Stimulated activated CD8-positive, alpha-beta memory T cell treated with anti-CD3 and anti-CD28 coated beads, Interleukin-12 subunit alpha, Interleukin-12 subunit beta, amount 100 ng/mL, for 24 hours (primary cell): ENCODE measurements around the gene TARS2.

Experiments
- DNase-seq: peaks from one replicate; pipeline ENCODE4 v3.0.0-alpha.2; 2020; ENCODE audit errors: extremely low read depth

Gene TARS2, protein sequence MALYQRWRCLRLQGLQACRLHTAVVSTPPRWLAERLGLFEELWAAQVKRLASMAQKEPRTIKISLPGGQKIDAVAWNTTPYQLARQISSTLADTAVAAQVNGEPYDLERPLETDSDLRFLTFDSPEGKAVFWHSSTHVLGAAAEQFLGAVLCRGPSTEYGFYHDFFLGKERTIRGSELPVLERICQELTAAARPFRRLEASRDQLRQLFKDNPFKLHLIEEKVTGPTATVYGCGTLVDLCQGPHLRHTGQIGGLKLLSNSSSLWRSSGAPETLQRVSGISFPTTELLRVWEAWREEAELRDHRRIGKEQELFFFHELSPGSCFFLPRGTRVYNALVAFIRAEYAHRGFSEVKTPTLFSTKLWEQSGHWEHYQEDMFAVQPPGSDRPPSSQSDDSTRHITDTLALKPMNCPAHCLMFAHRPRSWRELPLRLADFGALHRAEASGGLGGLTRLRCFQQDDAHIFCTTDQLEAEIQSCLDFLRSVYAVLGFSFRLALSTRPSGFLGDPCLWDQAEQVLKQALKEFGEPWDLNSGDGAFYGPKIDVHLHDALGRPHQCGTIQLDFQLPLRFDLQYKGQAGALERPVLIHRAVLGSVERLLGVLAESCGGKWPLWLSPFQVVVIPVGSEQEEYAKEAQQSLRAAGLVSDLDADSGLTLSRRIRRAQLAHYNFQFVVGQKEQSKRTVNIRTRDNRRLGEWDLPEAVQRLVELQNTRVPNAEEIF

DNA sequence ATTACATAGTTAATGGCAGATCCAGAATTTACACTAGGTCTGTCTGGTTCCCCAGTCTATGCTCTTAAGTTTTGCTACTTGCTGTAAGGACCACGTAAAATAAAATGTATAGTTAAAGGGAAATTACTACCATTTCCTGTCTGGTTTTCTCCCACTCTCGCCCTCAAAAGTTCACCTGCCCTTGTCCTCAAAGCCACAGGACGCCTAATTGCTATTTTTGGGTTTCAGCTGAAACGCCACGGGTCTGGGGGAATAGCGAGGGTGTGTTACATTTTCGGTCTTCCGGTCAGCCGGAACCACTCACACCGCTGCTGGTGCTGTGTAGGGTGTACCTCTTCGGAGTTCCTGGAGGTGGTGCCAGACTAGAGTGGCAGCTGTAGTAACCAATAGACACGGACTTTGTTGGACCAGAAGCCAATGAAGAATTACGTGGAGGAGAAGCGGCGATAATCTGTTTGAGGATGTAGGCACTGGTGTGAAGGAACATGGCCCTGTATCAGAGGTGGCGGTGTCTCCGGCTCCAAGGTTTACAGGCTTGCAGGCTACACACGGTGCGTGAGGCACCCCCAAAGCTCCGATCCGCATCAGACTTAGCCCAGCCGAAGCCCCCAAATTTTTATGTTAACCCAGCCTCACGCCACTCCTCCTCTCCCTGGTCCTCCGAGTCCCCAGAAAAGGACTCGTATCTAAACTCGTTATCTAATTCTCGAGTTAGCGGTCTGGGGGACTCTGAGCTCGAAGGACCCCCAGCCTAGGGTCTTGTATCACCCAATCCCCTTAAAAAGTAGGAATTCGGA is at the start of gene TARS2:
Gene TARS2 (plus strand): TSS at position 454 of the 797 bp plus-strand sequence. CDS start 32 bp downstream, at position 486.
- DNase-seq, result peak; percentile 80

DNA sequence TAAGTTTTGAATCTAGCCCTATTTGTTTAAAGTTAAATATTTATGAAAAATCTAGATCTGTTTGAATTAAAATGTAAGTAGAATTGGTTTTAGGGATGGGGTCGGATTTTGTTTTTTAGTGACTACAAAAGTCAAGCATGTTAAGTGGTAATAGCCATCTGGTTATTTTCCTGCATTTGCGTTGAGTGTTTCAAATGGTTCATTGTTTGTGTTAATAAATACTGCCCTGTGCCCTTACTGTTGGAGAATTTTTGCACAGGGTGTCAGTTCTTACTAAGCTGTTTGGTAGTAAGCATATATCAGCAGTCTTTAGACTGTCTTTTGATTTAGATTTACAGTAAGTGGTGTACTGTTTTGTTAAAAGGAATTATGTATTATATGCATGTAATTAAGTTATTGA is 46.1 kb upstream of the TARS2 start:
- no peak for DNase-seq

GRCh38 chr1:150444232-150444631 is 43.0 kb upstream of the TARS2 start:
- no peak for DNase-seq

GRCh38 chr1:150456146-150456647 is 31.0 kb upstream of the TARS2 start:
- DNase-seq, result no peak

- DNase-seq, result peak; percentile 35
Observed at GRCh38 chr1:150464422-150464826, 22.8 kb upstream of the TARS2 start.

DNA sequence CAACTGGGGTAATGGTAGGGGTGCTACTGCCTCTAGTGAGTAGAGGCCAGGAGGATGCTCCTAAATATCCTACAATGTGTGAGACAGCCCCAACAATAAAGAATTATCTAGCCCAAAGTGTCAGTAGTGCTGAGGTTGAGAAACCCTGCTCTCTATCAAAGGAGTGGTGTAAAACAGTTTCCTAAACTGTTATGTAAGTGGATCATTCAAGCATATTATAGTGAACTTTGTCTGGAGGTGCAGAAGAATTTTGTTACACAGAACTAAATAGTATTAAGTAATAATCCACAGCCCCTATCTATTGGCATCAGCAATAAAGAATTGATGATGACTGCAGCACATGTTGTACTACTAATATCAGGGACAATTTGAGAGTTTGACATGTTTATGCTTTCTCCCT is 20.3 kb upstream of the TARS2 start:
- no peak for DNase-seq

- DNase-seq, result no peak
Observed at GRCh38 chr1:150469291-150469690, 17.9 kb upstream of the TARS2 start.

DNA sequence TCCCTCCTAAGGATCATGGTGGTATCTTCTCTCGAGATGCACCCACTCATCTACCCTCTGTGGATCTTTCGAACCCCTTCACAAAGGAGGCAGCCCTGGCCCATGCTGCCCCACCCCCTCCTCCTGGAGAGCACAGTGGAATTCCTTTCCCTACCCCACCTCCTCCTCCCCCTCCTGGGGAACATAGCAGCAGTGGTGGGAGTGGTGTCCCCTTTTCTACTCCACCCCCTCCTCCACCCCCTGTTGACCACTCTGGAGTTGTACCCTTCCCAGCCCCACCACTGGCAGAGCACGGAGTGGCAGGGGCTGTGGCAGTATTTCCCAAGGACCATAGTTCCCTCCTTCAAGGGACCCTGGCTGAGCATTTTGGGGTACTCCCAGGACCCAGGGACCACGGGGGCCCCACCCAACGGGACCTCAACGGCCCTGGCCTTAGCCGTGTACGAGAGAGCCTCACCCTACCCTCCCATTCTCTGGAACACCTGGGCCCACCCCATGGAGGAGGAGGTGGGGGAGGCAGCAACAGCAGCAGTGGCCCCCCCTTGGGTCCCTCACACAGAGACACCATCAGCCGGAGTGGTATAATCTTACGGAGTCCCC is 14.5 kb upstream of the TARS2 start:
- no peak for DNase-seq

- DNase-seq, result no peak
Observed at GRCh38 chr1:150473659-150474058, 13.6 kb upstream of the TARS2 start.

GRCh38 chr1:150474869-150475268 is 12.3 kb upstream of the TARS2 start:
- no peak for DNase-seq

GRCh38 chr1:150476754-150477153 is 10.5 kb upstream of the TARS2 start:
- DNase-seq, result no peak

GRCh38 chr1:150477320-150477719 is 9.9 kb upstream of the TARS2 start:
- DNase-seq, result no peak

- no peak for DNase-seq
Observed at GRCh38 chr1:150477733-150478132, 9.5 kb upstream of the TARS2 start.

DNA sequence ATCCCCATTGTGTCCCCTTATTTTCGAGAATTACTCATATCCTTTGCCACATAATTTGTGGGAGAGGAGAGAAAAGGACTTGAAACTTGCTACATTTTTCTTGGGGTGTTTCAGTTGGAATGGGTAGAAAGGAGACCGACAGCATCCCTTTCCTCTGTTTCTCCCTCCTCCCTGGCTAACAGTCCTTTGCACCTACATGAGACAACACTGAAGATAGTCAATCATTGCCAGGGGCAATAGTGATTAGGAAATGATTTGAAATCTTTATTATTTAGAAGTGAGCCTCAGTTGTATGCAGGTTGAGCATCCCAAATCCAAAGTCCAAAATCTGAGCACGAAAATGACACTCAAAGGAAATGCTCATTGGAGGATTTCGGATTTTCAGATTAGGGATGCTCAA is 7.8 kb upstream of the TARS2 start:
- no peak for DNase-seq

DNA sequence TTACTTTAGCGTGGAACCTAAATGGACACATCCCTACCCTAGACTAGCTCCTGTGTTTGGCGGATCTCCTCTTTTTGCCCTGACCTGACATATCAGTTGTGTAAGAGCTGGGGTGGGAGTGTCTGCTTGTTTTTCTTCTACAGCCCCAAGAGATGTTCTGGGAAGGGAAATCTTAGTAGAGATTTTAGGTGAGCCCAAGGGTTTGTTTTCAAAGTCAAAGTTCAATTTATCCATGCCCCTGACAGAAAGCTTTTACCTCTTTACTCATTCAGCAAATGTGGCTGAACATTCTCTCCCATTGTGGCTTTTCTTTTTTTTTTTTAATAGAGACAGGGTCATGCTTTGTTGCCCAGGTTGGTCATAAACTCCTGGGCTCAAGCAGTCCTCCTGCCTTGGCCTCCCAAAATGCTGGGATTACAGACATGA is 7.3 kb upstream of the TARS2 start:
- DNase-seq, result no peak

DNA sequence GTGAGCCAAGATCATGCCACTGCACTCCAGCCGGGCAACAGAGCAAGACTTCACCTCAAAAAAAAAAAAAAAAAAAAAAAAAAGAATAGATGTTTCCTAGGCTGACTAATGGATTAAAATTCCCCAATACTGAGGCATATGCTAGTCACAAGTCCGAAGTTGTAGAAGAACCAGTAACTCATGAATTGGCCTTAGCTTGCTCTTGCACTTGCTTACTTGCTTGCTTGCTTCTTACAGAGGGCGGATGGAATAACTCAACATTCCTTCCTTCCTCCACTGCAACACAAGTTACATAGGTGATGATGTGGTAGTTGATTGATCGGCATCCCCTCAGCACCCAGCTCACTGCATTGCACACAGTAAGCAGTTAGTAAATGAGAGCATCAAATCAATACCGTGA is 2.8 kb upstream of the TARS2 start:
- no peak for DNase-seq

GRCh38 chr1:150484861-150485260 is 2.4 kb upstream of the TARS2 start:
- no peak for DNase-seq

- DNase-seq, result no peak
Observed at GRCh38 chr1:150487763-150488115, 520 bp downstream of the TARS2 start.

- DNase-seq, result no peak
Observed at GRCh38 chr1:150493175-150493574, 6.0 kb downstream of the TARS2 start.

- no peak for DNase-seq
Observed at GRCh38 chr1:150498342-150498741, 11.1 kb downstream of the TARS2 start.

- no peak for DNase-seq
Observed at GRCh38 chr1:150505431-150505830, 18.2 kb downstream of the TARS2 start.
